Stomach (tissue), 4 donors: ENCODE data around the gene TRMT2A.

Experiments used
- POLR2A ChIP-seq, 4 donors: fragments of 450-650 bp; IDR thresholded peaks; one replicate each; pipeline ENCODE4 v1.6.1; 2016; ENCODE audit warnings: antibody characterized with exemption in 4 of 4, control low read depth in 2 of 4, mild to moderate bottlenecking in 1 of 4, moderate library complexity in 1 of 4
- TF ChIP-seq, protein P1 (sequence below), 7 experiments: fragments of 450-650 bp in 4 of 7; fragments of 200-600 bp in 3 of 7; sonication (generic) in 3 of 7; IDR thresholded peaks; one replicate each; pipeline ENCODE4 v1.5.1; 2016 to 2019; ENCODE audit warnings: antibody characterized with exemption in 7 of 7, control low read depth in 2 of 7, mild to moderate bottlenecking in 1 of 7

DNA sequence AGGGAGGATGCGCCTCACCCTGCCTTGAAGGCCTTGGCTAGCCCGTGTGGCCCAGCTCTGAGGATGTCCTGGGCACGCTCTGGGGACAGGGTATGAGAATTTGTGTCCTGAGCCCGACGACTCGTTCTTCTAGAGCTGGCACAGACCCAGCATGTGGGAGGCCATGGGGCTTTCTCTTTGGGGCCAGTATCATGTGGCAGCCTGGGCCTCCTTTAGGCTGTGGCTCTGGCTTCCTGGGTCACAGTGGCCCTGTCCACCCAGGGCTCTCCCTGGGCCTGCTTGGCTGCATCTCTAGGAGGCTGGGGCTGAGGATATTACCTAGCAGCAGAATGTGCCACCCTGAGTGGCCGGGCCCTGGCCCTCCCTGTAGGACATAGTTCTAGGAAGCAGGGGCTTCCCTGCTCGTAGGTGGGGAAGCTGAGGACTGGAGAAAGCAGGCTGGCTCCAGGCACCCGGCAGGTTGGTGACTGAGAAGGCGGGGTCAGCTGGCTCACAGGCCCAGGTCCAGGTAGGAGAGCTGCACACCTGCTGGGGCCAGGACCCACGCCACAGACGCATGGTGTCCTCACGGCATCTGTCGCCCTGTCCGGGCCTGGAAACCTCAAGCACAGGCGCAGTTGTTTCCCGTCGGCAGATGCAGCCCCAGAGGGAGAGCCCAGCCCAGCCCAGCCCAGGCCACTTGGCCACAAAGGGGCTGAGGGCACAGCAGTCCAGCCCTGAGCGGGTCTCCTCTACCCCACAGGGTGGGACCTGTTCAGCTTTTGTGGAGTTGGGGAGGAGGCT, 27.0 kb upstream of the TRMT2A start:
- no peak for TF ChIP-seq POLR2A (IDR thresholded peaks at IDR 0.05)
- TF ChIP-seq, protein P1, sequence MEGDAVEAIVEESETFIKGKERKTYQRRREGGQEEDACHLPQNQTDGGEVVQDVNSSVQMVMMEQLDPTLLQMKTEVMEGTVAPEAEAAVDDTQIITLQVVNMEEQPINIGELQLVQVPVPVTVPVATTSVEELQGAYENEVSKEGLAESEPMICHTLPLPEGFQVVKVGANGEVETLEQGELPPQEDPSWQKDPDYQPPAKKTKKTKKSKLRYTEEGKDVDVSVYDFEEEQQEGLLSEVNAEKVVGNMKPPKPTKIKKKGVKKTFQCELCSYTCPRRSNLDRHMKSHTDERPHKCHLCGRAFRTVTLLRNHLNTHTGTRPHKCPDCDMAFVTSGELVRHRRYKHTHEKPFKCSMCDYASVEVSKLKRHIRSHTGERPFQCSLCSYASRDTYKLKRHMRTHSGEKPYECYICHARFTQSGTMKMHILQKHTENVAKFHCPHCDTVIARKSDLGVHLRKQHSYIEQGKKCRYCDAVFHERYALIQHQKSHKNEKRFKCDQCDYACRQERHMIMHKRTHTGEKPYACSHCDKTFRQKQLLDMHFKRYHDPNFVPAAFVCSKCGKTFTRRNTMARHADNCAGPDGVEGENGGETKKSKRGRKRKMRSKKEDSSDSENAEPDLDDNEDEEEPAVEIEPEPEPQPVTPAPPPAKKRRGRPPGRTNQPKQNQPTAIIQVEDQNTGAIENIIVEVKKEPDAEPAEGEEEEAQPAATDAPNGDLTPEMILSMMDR (IDR thresholded peaks at IDR 0.05), result no peak
